KMS-11 (cell line): ENCODE measurements around the gene VPS54.

Experiments used
- H2AFZ ChIP-seq: fragments of 200-600 bp; sonication (generic); 2 replicates; pipeline ENCODE4 v1.6.1; 2016; ENCODE audit warnings: antibody characterized with exemption, mixed run types, low read depth
- H3K27ac ChIP-seq: fragments of 200-600 bp; sonication (generic); 2 replicates; pipeline ENCODE4 v1.6.1; 2016; ENCODE audit warnings: mild to moderate bottlenecking, mixed run types
- H3K27me3 ChIP-seq: fragments of 200-600 bp; sonication (generic); 2 replicates; pipeline ENCODE4 v1.6.1; 2017; ENCODE audit warnings: mild to moderate bottlenecking, low read depth, mixed run types, moderate library complexity; ENCODE audit not compliant: insufficient read depth
- H3K36me3 ChIP-seq: fragments of 200-600 bp; sonication (generic); 2 replicates; pipeline ENCODE4 v1.6.1; 2017; ENCODE audit warnings: mild to moderate bottlenecking, mixed run types; ENCODE audit not compliant: insufficient read depth
- H3K4me1 ChIP-seq: fragments of 200-600 bp; sonication (generic); 2 replicates; pipeline ENCODE4 v1.6.1; 2016; ENCODE audit warnings: mild to moderate bottlenecking, low read depth, mixed run types; ENCODE audit not compliant: poor library complexity, severe bottlenecking
- H3K4me2 ChIP-seq: fragments of 200-600 bp; sonication (generic); 2 replicates; pipeline ENCODE4 v1.7.0; 2016; ENCODE audit warnings: mild to moderate bottlenecking, mixed run types
- H3K4me3 ChIP-seq: fragments of 200-600 bp; sonication (generic); IDR thresholded peaks from 2 replicates; pipeline ENCODE4 v1.6.1; 2017; ENCODE audit warnings: low read depth, low read length, mixed read lengths; ENCODE audit not compliant: insufficient read depth
- H3K79me2 ChIP-seq: fragments of 200-600 bp; sonication (generic); 2 replicates; pipeline ENCODE4 v1.6.1; 2016; ENCODE audit warnings: low read depth, mixed run types; ENCODE audit not compliant: insufficient read depth
- H3K9ac ChIP-seq: fragments of 200-600 bp; sonication (generic); 2 replicates; pipeline ENCODE4 v1.6.1; 2016; ENCODE audit warnings: mild to moderate bottlenecking, mixed run types
- H4K20me1 ChIP-seq: fragments of 200-600 bp; sonication (generic); 2 replicates; pipeline ENCODE4 v1.6.1; 2016; ENCODE audit warnings: mild to moderate bottlenecking, mixed run types; ENCODE audit not compliant: insufficient read depth
- CTCF ChIP-seq: fragments of 200-600 bp; sonication (generic); conservative IDR thresholded peaks from 2 replicates; pipeline ENCODE4 v1.6.1; 2017; ENCODE audit warnings: low read depth, mild to moderate bottlenecking, antibody characterized with exemption, low read length, moderate library complexity, mixed read lengths

Gene VPS54

GRCh38 chr2:64063454-64063853, 44.2 kb upstream of the VPS54 start:
- no peaks in the 10 kb centered on the region for H4K20me1 ChIP-seq
- H3K79me2 ChIP-seq, result no peaks in the 10 kb centered on the region
- H3K9ac ChIP-seq, result no peak overlapping the region
- no peak for TF ChIP-seq CTCF
- H3K4me1 ChIP-seq, result peaks cover 32% of the 10 kb centered on the region
- H3K27me3 ChIP-seq, result no peaks in the 10 kb centered on the region
- peak overlapping the region; percentile 22 for H3K27ac ChIP-seq
- peak overlapping the region; percentile 44; the same call in 1 of the 2 replicates for H3K4me2 ChIP-seq
- peak overlapping the region; percentile 7; the same call in 1 of the 2 replicates for H2AFZ ChIP-seq
- no peak overlapping the region for H3K4me3 ChIP-seq
- H3K36me3 ChIP-seq, result no peaks in the 10 kb centered on the region

- Histone ChIP-seq H3K4me2 (peak overlapping the region; percentile 44), H2AFZ (peak overlapping the region; percentile 7; the same call in 1 of the 2 replicates), H3K27me3 (no peaks in the 10 kb centered on the region), H3K4me3 (no peak overlapping the region), H3K27ac (peak overlapping the region; percentile 22), H3K79me2 (no peaks in the 10 kb centered on the region), H3K4me1 (peaks cover 32% of the 10 kb centered on the region), H3K9ac (peak overlapping the region; percentile 2; the same call in 1 of the 2 replicates), H4K20me1 (no peaks in the 10 kb centered on the region), H3K36me3 (no peaks in the 10 kb centered on the region)
- TF ChIP-seq CTCF, result no peak
Measured at GRCh38 chr2:64062840-64063239, 43.6 kb upstream of the VPS54 start.

DNA sequence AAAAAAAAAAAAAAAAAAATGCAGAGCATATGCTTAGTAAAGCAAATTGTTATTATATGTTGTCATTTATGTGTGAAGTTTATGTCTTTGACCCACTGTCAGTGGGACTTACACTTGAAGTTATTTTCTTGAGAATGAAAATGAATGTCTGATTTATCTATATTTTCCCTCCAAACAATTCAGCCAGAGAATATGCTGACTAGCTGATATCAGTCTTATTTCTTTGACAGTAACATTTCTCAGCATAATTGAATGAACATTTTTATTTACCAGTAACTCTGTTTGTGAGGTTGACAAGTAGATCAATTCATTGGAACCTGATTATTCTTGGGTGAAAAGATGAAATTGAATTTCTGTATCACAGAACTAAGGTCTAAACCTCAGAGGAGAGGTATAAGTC, 40.0 kb upstream of the VPS54 start:
- Histone ChIP-seq H3K4me1 (peaks cover 46% of the 10 kb centered on the region), H3K79me2 (no peaks in the 10 kb centered on the region), H3K9ac (no peak overlapping the region), H3K27me3 (no peaks in the 10 kb centered on the region), H2AFZ (no peak overlapping the region), H4K20me1 (no peaks in the 10 kb centered on the region), H3K27ac (no peak overlapping the region), H3K4me2 (no peak overlapping the region), H3K36me3 (no peaks in the 10 kb centered on the region), H3K4me3 (no peak overlapping the region)
- TF ChIP-seq CTCF, result no peak

DNA sequence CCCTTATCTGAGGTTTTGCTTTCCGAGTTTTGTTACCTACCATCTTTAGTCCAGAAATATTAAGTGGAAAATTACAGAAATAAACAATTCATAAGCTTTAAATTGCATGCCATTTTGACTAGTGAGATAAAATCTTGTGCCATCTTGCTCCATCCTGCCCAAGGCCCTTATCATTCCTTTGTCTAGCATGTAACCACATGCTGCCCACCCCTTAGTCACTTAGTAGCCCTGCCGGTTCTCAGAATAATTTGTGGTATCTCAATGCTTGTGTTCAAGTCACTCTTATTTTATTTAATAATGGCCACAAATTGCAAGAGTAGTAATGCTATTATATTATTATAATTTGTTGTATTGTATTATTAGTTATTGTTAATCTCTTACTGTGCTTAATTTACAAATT, 36.8 kb upstream of the VPS54 start:
- Histone ChIP-seq H3K9ac (no peak overlapping the region), H3K4me3 (no peak overlapping the region), H3K27me3 (no peaks in the 10 kb centered on the region), H3K4me2 (no peak overlapping the region; the same call in 1 of the 2 replicates), H3K36me3 (no peaks in the 10 kb centered on the region), H3K4me1 (peaks cover 52% of the 10 kb centered on the region), H4K20me1 (no peaks in the 10 kb centered on the region), H2AFZ (no peak overlapping the region), H3K27ac (no peak overlapping the region), H3K79me2 (no peaks in the 10 kb centered on the region)
- TF ChIP-seq CTCF, result no peak
